ENCODE results near the gene MTHFR.
"Not testable (repeated sequence)": the region's sequence is repeated elsewhere in the genome, so short reads cannot be mapped to it uniquely, and the experiment has no call there.

The MTHFR gene

DNA sequence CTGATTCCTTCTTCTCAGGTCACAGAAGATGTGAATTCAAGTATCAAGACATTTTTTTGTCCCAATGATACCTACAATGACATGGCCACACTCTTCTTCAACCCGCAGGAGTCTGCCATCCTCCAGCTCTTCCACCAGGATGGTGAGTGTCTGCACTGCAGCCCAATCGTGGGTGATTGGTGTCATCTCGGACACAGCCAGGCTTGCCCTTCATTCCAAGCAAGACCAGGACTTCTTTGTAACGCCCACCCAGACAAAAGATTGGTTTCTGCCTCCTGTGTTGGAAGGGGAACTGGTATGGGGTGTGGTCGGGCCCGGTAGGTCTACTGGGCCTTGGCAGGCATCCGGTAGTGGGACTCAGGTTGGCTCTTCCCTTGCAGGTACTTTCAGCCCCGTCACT is 27.7 kb upstream of the MTHFR start:
- no peak for DNase-seq

- no peak for DNase-seq
Observed at GRCh38 chr1:11831945-11832725, 26.4 kb upstream of the MTHFR start.

DNA sequence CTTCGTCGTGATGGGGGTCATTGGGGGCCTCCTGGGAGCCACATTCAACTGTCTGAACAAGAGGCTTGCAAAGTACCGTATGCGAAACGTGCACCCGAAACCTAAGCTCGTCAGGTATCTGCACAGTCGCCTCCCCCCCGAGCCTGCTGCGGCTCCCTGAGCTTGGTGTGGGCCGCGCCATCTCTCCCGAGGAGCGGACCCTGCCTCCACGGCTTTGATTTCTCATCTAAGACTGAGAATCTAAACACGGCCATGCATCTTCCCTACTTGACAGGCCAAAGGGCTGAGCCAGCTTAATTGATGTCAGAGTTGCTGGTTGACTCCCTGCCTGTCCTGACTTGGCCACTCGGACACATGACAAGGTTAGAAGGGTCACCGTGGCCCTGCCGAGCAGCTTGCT is 22.7 kb upstream of the MTHFR start:
- DNase-seq, result no peak

DNA sequence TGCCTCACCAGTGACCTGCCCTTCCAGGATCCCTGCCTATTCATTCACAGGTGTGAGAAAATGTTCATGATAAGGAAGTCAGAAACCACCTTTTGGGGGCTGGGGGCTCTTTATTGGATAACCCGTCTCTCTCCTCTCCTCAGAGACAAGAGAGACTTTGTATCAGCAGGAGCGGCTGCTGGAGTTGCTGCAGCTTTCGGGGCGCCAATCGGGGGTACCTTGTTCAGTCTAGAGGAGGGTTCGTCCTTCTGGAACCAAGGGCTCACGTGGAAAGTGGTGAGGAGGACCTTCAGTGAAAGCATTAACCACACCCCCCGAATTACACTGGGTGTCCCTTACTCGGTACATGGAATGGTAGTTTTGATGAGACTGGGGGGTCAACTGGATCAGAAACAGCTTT is 21.2 kb upstream of the MTHFR start:
- DNase-seq, result no peak

GRCh38 chr1:11825131-11825530 is 19.4 kb upstream of the MTHFR start:
- no peak for DNase-seq

GRCh38 chr1:11823366-11824137 is 17.8 kb upstream of the MTHFR start:
- no peak for DNase-seq

DNA sequence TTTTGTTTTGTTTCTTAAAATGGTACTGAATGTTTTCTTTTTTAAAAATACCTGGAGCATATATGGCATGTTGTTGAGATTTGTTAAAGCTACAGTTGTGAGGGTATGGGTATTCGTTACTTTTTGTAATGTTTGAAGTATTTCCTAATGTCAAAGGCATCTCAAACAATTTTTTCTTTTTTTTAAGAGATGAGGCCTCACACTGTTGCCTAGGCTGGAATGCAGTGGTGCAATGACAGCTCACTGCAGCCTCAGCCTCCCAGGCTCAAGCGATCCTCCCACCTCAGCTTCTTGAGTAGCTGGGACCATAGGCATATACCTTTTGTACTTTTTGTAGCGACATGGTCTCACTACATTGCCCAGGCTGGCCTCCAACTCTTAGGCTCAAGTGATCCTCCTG is 16.3 kb upstream of the MTHFR start:
- no peak for DNase-seq

- no peak for DNase-seq
Observed at GRCh38 chr1:11817192-11817591, 11.4 kb upstream of the MTHFR start.

- no peak for DNase-seq
Observed at GRCh38 chr1:11813021-11813420, 7.3 kb upstream of the MTHFR start.

DNA sequence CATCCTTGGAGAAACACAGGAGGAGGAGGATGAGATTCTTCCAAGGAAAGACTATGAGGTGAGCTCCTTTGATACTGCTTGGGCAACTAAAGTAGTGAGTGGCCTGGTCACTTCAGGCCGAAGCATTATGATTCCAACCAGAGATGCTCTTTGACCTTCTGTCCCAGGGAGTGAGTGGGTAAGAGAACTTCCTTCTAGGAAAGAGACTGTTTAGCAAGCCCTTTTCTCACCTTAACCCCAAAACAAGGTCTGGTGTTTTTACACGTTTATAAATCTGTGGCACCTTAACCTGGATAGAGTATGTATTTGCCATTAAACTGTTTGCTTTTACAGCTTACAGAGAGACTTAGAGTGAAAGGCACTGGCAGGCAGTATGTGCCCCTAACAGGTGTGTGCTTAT is 1.4 kb upstream of the MTHFR start:
- DNase-seq, result no peak

DNA sequence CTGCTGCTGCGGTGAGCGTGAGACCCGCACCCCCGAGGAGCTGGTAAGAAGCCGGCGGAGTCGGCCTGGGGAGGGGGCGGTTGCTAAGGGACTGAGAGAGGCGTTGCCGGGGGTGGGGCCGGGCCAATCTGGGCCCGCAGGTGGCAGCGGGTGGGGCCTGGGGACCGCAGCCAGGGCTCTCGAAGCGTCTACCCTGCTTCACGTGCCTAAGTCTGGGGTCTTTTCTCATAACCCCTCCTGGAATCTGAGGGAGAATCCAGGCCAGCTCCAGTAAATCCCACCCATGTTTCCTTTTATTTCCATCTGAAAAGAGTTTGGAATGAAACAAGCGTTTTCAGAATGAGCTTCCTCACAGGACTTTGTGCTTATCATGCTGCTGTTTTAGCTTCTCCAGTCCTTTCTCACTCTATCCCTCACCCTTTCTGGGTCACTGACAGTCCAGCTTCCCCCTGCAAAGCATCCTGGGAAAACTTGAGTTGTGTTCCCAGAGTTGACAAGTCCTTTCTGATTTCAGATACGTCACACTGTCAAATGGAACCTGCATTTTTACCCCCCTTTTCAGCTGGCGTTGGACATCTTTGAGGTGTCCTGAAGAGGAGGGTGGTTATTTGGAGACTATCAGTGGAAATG is 658 bp upstream of the MTHFR start:
- DNase-seq, result no peak

DNA sequence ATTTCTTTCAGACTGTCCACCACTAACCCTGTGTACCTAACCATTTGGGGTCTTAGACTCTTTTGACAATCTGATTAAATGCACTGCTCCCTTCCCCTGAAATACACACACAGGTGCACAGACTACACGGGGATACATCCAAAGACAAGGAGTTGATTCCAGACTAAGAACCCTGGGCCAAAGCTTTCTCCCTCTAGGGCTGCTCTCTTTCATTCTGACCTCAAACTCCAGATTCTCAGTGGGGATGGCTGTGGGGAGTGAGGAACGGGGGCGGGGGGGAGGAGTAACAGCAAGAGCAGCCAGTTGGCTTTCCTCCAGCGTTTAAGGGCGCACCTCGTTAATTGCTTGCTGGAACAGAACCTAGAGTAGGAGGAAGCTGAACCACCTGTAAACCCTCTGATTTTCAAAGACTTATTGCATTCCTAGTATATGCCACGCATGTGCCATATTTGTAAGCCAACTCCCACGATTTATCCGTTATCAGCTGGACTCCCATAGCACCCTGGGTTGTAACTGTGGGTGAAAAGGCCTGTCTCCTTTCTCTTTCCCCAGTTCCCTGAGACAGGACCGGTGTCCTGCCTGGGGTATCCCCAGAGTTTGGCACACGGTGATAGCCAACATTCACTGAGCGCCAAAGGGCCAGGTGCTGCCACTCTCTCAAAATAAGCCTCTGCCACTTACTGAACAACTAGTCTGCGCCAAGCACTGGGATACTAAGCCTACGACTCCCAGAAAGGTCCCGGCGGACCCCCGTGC is 920 bp downstream of the MTHFR start:
- DNase-seq, result no peak

DNA sequence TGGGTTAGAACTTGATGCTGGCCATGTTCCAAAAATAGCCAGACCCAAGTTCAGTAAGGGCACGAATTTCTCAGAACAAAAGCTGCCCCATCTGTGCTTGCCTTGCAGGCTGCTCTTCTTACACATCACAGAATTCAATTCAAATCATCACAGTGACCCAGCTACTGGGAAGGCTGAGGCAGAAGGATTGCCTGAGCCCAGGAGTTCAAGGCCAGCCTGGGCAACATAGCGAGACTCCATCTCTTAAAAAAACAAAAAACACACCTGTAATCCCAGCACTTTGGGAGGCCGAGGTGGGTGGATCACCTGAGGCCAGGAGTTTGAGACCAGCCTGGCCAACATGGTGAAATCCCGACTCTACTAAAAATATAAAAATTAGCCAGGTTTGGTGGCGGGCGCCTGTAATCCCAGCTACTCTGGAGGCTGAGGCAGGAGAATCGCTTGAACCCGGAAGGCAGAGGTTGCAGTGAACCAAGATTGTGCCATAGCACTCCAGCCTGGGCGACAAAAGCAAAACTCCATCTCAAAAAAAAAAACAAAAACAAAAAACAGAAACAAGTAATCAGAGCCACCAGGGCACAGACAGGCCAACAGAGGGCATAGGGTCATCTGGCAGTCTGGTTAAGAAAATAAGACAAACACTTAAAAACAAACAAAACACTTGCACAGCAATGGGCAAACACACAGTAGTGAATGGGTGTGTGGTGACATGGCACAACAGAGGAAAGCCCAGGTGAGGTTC is 1.7 kb downstream of the MTHFR start:
- not testable (repeated sequence) for DNase-seq

DNA sequence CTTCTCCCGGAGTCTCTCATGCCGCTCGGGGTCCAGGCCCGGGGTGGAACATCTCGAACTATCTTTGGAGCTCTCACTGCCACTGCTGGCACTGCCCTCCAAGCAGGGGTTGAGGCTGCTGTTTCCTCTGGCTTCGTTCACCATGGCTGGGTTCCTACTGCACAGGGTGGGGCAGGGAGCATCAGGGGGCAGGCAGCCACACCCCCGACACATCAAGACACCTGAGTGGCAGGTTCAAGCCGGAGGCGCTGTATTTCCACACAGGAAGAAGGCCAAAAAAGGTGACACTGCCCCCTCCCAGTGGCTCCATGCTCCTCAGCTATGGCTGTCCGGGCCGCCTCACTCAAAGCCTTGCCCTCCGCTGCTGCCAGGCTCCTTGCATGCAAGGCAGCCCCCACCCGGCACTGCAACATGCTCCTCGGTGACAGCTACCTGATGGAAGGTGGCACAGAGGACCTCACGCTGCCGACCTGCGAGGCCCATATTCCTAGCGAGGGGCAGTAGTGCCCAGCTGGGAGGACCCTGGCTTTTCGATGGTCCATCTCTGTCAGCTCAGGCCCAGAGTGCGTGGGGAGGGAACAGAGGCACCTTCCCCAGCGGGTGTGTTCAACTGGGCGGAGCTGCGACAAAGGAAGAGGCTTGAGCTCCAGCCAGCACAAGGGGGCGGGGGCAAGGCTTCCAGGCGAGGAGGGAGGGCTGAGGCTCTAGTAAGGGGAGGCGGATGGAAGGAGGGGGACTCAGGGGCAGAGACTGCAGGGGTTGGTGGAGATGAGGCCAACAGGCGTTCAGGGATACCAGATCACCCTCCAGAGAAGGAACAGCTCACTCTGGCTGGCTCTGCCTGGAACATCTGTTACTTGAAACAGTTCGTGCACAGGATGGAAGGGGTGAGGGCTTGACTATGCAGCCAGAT is 2.5 kb downstream of the MTHFR start:
- DNase-seq, result peak; percentile 66

DNA sequence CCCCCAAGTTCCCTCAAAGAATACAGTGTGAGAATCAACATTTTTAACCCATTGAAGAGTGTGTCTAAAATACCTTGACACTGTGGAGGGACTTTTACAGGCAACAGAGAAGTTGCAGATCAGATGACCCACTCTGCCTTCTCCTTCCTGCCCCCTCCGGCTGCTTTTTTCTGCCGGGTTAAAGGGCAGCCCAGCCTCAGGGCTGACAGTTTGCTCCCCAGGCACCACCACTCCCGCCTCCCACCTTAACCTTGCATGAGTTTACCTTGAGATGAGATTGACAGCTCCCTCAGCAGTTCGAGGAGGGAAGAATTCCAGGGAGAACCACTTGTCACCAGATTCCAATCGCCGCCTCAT is 3.2 kb downstream of the MTHFR start:
- DNase-seq, result no peak

DNA sequence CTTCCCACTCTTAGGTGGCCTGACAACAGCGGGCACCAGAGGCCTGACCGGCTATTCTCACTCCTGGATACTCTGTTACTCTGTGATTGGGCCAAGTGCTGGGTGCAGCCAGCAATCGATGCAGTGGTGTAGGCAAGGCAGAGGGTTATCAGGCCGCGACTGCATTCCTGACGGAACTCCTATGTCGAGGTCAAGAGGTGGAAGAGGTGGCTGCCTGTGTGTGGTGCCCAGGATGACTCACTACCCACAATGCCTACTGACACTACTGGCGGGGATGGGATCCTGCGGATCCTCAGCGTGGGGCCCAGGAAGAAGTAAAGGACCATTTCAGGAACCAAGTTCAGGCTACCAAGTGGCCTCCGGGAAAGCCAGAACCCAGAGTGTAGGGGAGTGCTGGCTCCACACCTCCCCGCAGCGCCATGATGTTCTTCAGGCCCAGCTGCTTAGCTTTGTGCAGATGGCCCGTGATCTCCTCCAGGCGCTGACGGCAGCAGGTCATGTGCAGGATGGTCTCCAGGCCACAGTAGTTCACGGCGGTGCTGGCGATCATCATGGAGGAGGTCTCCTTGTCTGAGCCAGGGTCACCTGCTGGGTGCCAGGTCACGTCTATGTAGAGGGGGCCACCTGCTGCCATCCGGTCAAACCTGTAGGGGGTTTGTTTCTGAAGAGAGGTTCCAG is 4.9 kb downstream of the MTHFR start:
- no peak for DNase-seq

- DNase-seq, result no peak
Observed at GRCh38 chr1:11800391-11800755, 5.4 kb downstream of the MTHFR start.

DNA sequence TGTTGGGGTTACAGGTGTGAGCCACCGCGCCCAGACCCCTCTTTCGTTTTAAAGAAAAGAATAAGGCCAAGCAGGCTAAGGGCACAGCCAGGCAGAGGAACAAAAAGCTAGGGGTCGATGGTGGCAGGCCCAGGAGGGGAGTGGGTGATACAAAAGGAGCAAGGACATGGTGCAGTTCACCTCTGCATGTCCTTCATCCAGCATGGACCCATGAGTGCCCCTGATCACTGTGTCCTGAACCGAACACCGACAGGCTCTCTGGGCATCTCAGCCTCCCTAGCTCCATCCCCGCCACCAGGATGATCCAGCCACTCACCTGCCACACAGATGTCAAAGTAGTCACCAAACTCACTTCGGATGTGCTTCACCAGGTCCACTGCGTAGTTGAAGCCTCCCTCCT is 5.9 kb downstream of the MTHFR start:
- DNase-seq, result no peak

- no peak for DNase-seq
Observed at GRCh38 chr1:11799099-11799498, 6.7 kb downstream of the MTHFR start.

DNA sequence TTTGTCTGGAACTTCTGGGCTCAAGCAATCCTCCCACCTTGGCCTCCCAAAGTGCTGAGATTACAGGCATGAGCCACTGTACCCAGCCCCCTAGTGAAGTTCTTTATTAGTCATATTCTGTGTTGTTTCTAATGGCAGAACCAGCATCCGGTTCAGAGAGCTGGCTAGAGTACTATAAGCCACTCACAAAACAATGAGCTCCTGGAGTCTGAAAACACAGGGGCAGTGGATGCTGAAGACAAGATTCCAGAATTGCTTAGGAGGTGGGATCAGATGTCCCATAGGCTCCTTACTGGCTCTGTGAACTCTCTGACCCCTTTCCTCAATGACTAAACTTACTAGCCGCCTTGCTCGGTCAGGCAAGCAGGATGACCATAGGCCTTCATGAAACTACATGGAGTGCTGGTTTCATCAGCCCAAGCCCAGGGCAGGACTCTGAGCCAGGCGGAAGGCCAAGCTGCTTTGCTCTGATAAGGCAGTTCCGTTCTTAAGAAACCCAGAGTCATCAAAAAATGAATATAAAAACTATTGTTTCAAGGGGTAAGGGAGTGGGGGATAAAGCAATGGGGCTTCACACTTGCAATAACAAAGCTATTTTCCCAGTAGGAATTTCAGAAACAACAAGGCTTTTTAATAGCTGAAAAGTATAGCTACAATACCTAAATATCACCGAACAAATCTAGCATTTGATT is 8.1 kb downstream of the MTHFR start:
- no peak for DNase-seq
